Measurements from ENCODE around the gene RAD51B.

- TF ChIP-seq YY1 (IDR thresholded peaks at IDR 0.05; ENCODE audit: insufficient read depth, insufficient read length) (no peak), ZNF274 (IDR thresholded peaks at IDR 0.05; ENCODE audit: low read depth, low read length) (no peak), SUZ12 (IDR thresholded peaks at IDR 0.05; ENCODE audit: extremely low read depth, insufficient read depth, insufficient read length) (no peak)
These were observed 38.3 kb downstream of the RAD51B start for GRCh38 chr14:67857778-67858350.
